GM19397 (cell line): ENCODE results near the gene CHKB.
"Not testable (repeated sequence)": the region's sequence is repeated elsewhere in the genome, so short reads cannot be mapped to it uniquely, and the experiment has no call there.

Experiments used
- ATAC-seq: cut with Tn5 transposase; IDR thresholded peaks from one replicate; pipeline ENCODE4 v1.9.1; 2021; ENCODE audit warnings: mild to moderate bottlenecking, moderate library complexity; ENCODE audit not compliant: unreplicated experiment

CHKB gene

DNA sequence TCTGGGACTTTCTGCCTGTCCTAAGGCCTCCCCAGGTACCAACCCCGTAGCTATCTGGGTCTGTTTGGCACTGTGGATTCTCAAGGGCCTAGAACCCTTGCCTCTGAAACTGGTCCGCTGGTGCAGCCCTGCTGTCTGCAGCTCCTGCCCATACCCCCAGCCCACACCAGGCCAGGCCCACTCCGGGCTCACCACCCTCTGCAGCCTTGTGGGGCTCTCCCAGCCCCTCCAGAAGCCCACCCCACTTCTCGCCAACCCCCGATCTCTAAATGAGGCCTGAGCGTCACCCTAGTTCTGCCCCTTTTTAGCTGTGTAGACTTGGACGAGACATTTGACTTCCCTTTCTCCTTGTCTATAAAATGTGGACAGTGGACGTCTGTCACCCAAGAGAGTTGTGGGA, 32.3 kb downstream of the CHKB start:
- ATAC-seq, result no peak

- no peak for ATAC-seq
Observed at GRCh38 chr22:50548921-50549790, 33.5 kb downstream of the CHKB start.

DNA sequence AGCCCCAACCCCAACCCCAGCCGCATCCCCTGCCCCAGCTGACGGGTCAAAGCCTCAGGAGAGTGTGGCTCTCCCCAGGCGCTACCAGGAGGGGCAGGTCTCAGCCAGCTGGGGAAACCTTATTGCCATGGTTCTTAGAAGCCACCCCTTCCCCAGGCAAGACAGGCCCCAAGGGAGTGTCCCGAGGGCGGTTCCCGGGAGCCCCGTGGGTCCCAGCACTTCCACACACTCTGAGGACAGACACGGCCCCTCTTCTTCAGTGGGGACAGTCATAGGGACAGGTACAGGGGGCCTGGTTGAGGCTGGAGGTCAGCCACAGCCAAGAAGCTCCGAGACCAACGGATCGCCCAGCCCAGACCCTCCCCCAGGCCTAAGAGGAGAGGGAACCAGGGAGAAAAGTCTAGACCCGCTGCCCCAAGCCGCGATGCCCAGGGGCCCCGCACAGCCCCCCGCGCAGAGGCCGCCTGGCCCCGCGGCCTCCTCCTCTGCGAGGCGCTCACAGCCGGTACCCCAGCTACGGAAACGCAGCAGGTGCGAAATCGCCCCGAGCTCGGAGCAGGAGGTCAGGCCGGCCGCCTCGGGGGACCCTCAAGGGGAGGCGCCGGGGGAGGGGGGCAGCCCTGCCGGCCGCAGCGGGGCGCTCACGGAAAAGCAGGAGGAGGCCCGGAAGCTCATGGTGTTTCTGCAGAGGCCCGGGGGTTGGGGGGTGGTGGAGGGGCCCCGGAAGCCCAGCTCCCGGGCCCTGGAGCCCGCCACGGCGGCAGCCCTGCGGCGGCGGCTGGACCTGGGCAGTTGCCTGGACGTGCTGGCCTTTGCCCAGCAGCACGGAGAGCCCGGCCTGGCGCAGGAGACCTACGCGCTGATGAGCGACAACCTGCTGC, 34.4 kb downstream of the CHKB start:
- ATAC-seq, result no peak

DNA sequence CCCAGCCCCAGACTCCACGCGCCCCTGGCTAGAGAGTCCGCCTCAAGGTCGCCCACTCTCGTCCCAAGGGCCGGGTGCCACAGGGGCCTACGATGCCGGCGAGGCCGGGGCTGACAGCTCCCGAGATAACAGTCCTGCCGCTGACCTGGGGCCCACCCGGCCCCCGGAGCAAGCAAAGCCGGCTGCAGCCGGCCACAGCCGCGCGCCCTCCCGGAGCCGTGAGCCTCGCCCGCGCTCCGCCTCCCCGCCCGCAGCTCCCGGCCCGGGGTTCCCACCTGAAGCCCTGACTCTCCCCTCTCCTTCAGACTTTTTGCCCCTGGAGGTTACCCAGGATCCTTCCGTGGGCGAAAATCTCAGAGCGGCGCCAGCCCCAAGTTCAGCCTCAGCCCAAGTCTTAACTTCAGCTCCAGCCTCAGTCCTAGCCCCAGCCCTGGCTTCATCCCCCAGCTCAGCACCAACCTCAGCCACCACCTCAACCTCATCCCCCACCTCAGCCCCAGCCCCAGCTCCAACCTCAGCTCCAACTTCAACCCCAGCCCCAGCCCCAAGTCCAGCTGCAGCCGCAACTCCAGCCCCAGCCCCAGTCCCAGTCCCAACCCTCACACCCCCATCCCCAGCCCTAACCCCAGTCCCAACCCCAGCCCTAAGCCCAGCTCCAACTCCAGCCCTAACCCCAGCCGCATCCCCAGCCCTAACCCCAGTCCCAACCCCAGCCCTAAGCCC, 35.2 kb downstream of the CHKB start:
- no peak for ATAC-seq

- ATAC-seq, result no peak
Observed at GRCh38 chr22:50546326-50547262, 36.1 kb downstream of the CHKB start.

DNA sequence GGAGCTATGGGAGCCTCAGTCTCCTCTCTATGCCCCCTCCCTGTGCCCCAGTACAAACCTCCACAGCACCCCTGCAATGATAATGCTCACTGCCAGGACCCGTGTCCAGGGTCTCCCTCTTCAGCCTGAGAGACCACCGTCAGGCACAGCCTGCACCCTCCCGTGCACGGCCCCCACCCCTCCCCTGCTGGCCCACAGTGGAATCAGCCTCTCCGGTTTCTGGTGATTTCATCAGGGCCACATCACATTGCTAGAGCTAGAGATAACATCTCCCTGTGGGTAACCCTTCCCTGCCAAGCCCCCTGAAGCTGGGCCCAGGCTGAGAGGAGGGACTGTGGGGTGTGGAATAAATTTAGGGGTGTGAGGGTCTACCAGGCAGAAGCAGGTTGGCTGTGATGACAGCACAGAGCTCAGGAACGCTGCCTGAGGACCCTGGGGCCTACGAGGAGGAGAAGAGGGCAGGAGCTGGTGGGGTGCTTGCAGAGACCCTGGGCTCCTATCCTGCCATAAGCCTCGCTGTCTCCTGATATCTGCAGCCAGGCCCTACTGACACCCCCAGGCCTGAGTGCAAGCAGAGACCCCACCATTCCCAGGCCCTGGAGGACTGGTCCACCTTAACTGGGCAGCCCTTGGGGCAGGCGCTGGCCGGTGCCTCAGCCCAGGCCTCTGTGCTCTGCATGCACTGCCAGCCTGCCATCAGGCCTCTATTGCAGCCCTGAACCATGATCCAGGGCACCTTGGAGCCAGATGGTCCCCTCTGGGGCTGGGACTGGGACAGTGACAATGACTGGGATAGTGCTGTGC, 36.9 kb downstream of the CHKB start, which contains the start of gene KLHDC7B:
TSS of gene KLHDC7B (plus strand) at position 378 of the 804 bp plus-strand sequence. CDS start at position 723, 345 bp downstream.
- ATAC-seq, result no peak

DNA sequence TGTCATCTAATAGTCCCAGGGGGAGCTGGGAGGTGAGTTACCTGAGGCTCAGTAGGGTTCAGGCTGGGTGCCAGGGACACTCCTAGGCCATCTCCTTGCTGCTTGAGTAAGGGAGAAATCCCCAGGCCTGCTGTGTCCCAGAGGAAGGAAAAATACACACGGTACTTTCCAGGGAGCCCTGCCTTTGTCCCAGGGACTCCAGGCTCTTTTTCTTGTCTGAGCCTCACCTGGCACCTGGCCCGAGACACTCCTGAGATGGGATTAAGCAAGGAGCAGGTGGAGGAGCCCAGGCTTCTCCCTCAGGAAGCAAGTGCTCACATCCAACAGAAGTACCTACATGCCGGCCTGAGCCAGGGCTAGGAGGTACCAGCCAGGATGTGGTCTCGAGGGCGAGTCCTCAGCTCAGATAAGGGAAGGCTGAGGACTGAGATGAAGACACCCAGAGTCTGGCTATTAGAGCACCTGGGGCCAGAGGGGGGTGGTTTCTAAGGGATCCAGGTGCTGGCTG, 37.8 kb downstream of the CHKB start:
- no peak for ATAC-seq

- no peak for ATAC-seq
Observed at GRCh38 chr22:50544078-50544745, 38.4 kb downstream of the CHKB start.

GRCh38 chr22:50542416-50542927, 40.2 kb downstream of the CHKB start:
- no peak for ATAC-seq

- not testable (repeated sequence) for ATAC-seq
Observed at GRCh38 chr22:50541667-50542026, 41.0 kb downstream of the CHKB start.

- no peak for ATAC-seq
Observed at GRCh38 chr22:50540381-50540780, 42.3 kb downstream of the CHKB start.

- ATAC-seq, result no peak
Observed at GRCh38 chr22:50537765-50538164, 44.9 kb downstream of the CHKB start.

DNA sequence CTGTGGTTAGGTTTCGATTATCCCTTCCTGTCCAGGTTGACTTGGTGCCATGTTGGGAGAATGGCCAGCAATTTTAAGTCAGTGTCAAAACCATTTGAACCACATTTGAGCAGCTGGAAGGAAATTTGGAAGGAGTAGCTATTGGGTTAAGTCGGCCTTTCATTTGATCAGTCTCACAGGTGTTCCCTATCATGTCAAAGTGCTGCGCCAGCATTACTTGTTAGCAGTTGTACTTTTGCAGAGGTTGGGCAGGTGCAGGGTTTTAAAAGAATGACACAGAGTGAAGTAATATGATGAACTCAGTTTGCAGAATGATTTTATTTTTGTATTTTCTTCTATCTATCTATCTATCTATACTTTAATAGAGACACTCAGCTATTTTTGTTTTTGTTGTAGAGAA, 46.4 kb downstream of the CHKB start:
- no peak for ATAC-seq

- no peak for ATAC-seq
Observed at GRCh38 chr22:50535113-50535512, 47.5 kb downstream of the CHKB start.

DNA sequence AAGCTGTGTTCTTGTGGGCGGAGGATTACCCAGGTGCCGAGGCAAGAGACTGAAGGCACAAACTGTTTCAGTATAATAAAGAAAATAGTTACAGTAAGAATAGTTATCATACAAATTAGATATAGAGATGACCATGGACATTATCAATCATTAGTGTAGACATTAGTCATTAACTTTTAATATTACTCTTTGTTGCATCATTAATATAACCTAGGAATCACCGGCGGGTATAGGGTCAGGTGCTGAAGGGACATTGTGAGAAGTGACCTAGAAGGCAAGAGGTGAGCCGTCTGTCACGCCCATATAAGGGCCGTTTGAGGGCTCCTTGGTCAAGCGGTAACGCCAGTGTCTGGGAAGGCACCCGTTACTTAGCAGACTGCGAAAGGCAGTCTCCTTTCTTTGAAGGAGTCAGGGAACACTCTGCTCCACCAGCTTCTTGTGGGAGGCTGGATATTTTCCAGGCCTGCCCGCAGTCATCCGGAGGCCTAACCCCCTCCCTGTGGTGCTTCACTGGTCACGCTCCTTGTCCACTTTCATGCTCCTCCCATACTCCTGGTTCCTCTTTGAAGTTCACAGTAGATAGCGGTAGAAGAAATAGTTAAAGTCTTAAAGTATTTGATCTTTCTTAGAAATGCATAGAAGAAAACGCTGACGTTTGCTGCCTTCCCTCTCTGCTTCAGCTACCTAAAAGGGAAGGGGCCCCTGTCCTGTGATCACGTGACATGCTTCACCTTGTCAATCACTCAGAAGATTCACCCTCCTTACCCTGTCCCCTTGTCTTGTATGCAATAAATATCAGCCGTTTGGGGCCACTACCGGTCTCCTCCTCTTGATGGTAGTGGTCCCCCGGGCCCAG, 48.6 kb downstream of the CHKB start:
- ATAC-seq, result not testable (repeated sequence)

DNA sequence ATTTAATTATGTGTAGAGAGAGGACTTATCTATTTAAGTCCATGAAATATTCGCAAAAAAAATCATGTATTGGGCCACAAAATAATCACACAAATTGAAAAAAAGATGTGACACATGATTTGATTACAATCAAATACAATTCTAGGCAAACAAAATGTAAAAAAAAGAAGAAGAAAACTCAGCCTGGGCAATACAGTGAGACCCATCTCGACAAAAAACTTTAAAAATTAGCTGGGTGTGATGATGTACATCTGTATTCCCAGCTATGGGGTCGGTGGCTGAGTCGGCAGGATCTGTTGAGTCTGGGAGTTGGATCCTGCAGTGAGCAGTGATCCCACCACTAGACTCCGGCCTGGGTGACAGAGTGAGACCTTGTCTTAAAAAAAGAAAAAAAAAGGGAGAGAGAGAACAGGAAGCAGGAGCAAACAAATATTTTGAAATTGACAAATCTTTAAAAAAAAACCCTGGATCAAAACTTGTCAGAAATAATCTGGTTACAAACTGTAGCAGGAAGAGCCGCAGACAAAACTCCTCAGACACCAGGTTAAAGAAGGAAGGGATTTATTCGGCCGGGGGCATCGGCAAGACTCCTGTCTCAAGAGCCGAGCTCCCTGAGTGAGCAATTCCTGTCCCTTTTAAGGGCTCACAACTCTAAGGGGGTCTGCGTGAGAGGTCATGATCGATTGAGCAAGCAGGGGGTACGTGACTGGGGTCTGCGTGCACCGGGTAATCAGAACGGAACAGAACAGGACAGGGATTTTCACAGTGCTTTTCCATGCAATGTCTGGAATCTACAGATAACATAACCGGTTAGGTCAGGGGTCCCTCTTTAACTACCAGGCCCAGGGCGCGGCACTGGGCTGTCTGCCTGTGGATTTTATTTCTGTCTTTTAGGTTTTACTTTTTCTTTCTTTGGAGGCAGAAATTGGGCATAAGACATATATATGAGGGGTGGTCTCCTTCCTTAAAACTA, 49.5 kb downstream of the CHKB start:
- ATAC-seq, result no peak
